Smooth muscle cell (in vitro differentiated cells): ENCODE results near the gene VRTN. TPM values are rescaled to one million over a fixed set of nuclear protein-coding genes. Genes with fewer than 3 reads are reported as not detected.

Experiments used
- DNase-seq: peaks from one replicate; lab custom pipeline; 2025; ENCODE audit not compliant: unreplicated experiment; lab: John Stamatoyannopoulos, UW
- H2AFZ ChIP-seq: fragments of 200-600 bp; sonication (generic); 2 replicates; pipeline ENCODE4 v1.6.0; 2016; ENCODE audit warnings: antibody characterized with exemption, low read depth, mild to moderate bottlenecking
- H3F3A ChIP-seq: fragments of 200-600 bp; sonication (generic); 2 replicates; pipeline ENCODE4 v1.6.0; 2017; ENCODE audit warnings: antibody characterized with exemption, low read depth
- H3K27ac ChIP-seq: fragments of 200-600 bp; sonication (generic); 2 replicates; pipeline ENCODE4 v1.5.1; 2016; ENCODE audit warnings: low read depth, mild to moderate bottlenecking
- H3K27me3 ChIP-seq: fragments of 200-600 bp; sonication (generic); 2 replicates; pipeline ENCODE4 v1.6.1; 2016; ENCODE audit warnings: low read depth, mild to moderate bottlenecking
- H3K36me3 ChIP-seq: fragments of 200-600 bp; sonication (generic); 2 replicates; pipeline ENCODE4 v1.5.1; 2016; ENCODE audit warnings: low read depth
- H3K4me1 ChIP-seq: fragments of 200-600 bp; sonication (generic); 2 replicates; pipeline ENCODE4 v1.5.1; 2016; ENCODE audit warnings: low read depth
- H3K4me2 ChIP-seq: fragments of 200-600 bp; sonication (generic); 2 replicates; pipeline ENCODE4 v1.6.0; 2016; ENCODE audit warnings: mild to moderate bottlenecking
- H3K4me3 ChIP-seq: fragments of 200-600 bp; sonication (generic); 2 replicates; pipeline ENCODE4 v1.5.1; 2016; ENCODE audit warnings: mild to moderate bottlenecking
- H3K79me2 ChIP-seq: fragments of 200-600 bp; sonication (generic); 2 replicates; pipeline ENCODE4 v1.6.0; 2016; ENCODE audit warnings: low read depth, mild to moderate bottlenecking
- H3K9ac ChIP-seq: fragments of 200-600 bp; sonication (generic); 2 replicates; pipeline ENCODE4 v1.6.0; 2016; ENCODE audit warnings: low read depth
- H3K9me3 ChIP-seq: fragments of 200-600 bp; sonication (generic); replicated peaks from 2 replicates; pipeline ENCODE4 v1.5.1; 2016; ENCODE audit warnings: low read depth
- H4K20me1 ChIP-seq: fragments of 200-600 bp; sonication (generic); 2 replicates; pipeline ENCODE4 v1.6.0; 2016; ENCODE audit warnings: low read depth
- WGBS: methylation state at CpG from one replicate; pipeline ENCODE4 v1.1.7; 2016; ENCODE audit warnings: low lambda C conversion rate; 5-methylcytosine and 5-hydroxymethylcytosine counted together
- polyA plus RNA-seq: library from polyadenylated mRNA; unstranded; fragments of >200 nt; fragmentation: Nextera tagmentation; extraction: Ambion mirVana; gene quantifications from 2 replicates; pipeline ENCODE4 v1.2.1, GENCODE V29; 2016
- total RNA-seq: library from RNA; depleted of rRNA; stranded (reverse); fragments of >200 nt; gene quantifications from 2 replicates; pipeline ENCODE4 v1.2.3, GENCODE V29; 2014
- TF ChIP-seq, protein P1 (sequence below): fragments of 200-600 bp; sonication (generic); IDR thresholded peaks from 2 replicates; pipeline ENCODE4 v1.5.1; 2017; ENCODE audit warnings: borderline replicate concordance, mild to moderate bottlenecking, antibody characterized with exemption; ENCODE audit not compliant: insufficient read depth, poor library complexity, severe bottlenecking

The VRTN gene
- total and polyA plus RNA-seq, 2 experiments from 2014 or later: not detected

DNA sequence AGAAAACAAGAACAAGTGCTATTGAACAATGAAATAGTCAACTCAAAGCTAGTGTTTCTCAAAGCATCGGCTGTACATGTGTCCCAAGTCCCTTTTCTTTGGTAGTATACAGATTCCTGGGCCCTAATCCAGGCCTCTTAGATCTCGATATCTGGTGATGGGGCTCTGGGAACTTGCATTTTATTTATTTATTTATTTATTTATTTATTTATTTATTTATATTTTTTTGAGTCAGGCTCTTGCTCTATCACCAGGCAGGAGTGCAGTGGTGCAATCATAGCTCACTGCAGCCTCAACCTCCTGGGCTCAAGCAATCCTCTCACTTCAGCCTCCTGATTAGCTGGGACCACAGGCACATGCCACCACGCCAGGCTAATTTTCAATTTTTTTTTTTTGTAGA is 60.6 kb downstream of the VRTN start:
- WGBS: 89% methylated on average over 3 of the region's 3 CpGs
- H3K27me3 ChIP-seq: peaks cover 70% of the 10 kb centered on the region

GRCh38 chr14:74409441-74409840 is 61.2 kb downstream of the VRTN start:
- H3K9me3 ChIP-seq: no peaks in the 10 kb centered on the region
- H3K36me3 ChIP-seq: no peaks in the 10 kb centered on the region
- H3F3A ChIP-seq: no peaks in the 10 kb centered on the region
- H2AFZ ChIP-seq: no peak overlapping the region
- WGBS: 85% methylated on average over 6 of the region's 6 CpGs
- H3K4me2 ChIP-seq: no peak overlapping the region
- no peak for DNase-seq
- H3K27ac ChIP-seq: no peak overlapping the region
- TF ChIP-seq, protein P1, sequence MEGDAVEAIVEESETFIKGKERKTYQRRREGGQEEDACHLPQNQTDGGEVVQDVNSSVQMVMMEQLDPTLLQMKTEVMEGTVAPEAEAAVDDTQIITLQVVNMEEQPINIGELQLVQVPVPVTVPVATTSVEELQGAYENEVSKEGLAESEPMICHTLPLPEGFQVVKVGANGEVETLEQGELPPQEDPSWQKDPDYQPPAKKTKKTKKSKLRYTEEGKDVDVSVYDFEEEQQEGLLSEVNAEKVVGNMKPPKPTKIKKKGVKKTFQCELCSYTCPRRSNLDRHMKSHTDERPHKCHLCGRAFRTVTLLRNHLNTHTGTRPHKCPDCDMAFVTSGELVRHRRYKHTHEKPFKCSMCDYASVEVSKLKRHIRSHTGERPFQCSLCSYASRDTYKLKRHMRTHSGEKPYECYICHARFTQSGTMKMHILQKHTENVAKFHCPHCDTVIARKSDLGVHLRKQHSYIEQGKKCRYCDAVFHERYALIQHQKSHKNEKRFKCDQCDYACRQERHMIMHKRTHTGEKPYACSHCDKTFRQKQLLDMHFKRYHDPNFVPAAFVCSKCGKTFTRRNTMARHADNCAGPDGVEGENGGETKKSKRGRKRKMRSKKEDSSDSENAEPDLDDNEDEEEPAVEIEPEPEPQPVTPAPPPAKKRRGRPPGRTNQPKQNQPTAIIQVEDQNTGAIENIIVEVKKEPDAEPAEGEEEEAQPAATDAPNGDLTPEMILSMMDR: no peak
- no peaks in the 10 kb centered on the region for H3K79me2 ChIP-seq
- H3K4me1 ChIP-seq: peaks cover 7% of the 10 kb centered on the region
- H3K4me3 ChIP-seq: no peak overlapping the region
- no peak overlapping the region for H3K9ac ChIP-seq
- peaks cover 76% of the 10 kb centered on the region for H3K27me3 ChIP-seq
- no peaks in the 10 kb centered on the region for H4K20me1 ChIP-seq

More for the DNA sequence above, 60.6 kb downstream of the VRTN start:
- Histone ChIP-seq H3K4me2 (no peak overlapping the region), H3K36me3 (no peaks in the 10 kb centered on the region), H4K20me1 (no peaks in the 10 kb centered on the region), H3K9me3 (no peaks in the 10 kb centered on the region), H3K27ac (no peak overlapping the region), H3F3A (no peaks in the 10 kb centered on the region), H3K4me3 (no peak overlapping the region), H3K4me1 (peaks cover 1% of the 10 kb centered on the region), H3K9ac (no peak overlapping the region), H2AFZ (no peak overlapping the region), H3K79me2 (no peaks in the 10 kb centered on the region)
- TF ChIP-seq, protein P1: no peak
- DNase-seq: no peak

Other genes with a start within 250 kb of the VRTN start
- not detected in 2 replicates for gene VSX2, start 109.0 kb upstream of the VRTN start, total RNA-seq
- gene VSX2, start 109.0 kb upstream of the VRTN start, polyA plus RNA-seq: not detected in 2 replicates
- gene ABCD4, start 45.5 kb upstream of the VRTN start, total RNA-seq: 19.3 and 28.0 TPM in 2 replicates
- gene ABCD4, start 45.5 kb upstream of the VRTN start, polyA plus RNA-seq: 33.8 and 46.3 TPM in 2 replicates
- not detected in 2 replicates for gene SYNDIG1L, start 77.7 kb downstream of the VRTN start, total RNA-seq
- 0.44 TPM in 1 of 2 replicates, not detected in the other for gene SYNDIG1L, start 77.7 kb downstream of the VRTN start, polyA plus RNA-seq
- gene NPC2, start 144.8 kb downstream of the VRTN start, total RNA-seq: 443 and 496 TPM in 2 replicates
- gene NPC2, start 144.8 kb downstream of the VRTN start, polyA plus RNA-seq: 137 and 197 TPM in 2 replicates
- 15.0 and 23.3 TPM in 2 replicates for gene ISCA2, start 145.3 kb downstream of the VRTN start, total RNA-seq
- 65.8 and 79.2 TPM in 2 replicates for gene ISCA2, start 145.3 kb downstream of the VRTN start, polyA plus RNA-seq